T-helper 9 cell (primary cell): ENCODE data around the gene CEP170B.
"Not testable (repeated sequence)": the region's sequence is repeated elsewhere in the genome, so short reads cannot be mapped to it uniquely, and the experiment has no call there.

Experiments
- DNase-seq: peaks from one replicate; pipeline ENCODE4 v3.0.0-alpha.2; 2020
- total RNA-seq, 2 donors: gene quantifications; one replicate each; lab custom pipeline; 2026; lab: John Stamatoyannopoulos, UW

The CEP170B gene
- 14.7 to 28.6 reads per million in 2 donors for total RNA-seq

DNA sequence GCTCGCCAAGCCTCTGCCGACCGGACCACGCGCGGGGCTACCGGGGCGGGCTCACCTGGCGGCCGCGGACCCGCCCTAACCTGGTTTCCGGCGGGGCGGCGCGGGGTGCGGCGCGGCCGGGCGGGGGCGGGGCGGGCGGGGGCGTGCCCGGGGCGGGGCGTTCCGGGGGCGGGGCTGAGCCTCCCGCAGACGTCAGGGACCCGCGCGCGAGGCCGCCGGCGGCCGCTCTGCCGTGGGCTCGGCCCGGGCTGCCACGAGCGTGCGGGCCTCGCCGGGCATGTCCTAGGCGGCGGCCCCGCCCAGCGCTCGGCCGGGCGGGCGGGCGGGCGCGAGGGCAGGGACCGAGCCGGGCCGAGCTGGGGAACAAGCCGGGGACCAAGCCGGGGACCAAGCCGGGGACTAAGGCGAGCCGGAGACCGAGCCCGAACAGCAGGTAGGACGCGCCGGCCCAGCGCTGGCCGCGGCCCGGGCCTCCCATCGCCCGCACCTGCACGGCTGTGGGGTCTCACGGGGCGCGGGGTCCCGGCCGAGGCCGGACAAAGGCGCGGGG is at the start of gene CEP170B:
TSS of gene CEP170B (plus strand) at position 188 of the 550 bp plus-strand sequence. CDS start 3,183 bp downstream, outside the sequence.
- peak; percentile 47 for DNase-seq

DNA sequence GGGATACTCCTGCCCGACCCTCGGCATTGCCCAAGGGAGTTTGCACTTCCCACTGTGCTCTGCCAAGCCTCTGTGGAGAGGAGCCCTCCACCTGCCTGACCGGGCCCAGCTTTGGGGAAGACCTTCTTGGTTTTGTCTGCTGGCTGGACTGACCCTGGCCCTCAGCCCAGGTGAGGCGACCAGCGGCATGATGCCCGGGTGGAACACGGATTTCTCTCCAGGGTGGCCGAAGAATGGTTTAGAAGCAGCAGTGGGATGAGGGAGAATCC is 48.5 kb upstream of the CEP170B start:
- DNase-seq: no peak

DNA sequence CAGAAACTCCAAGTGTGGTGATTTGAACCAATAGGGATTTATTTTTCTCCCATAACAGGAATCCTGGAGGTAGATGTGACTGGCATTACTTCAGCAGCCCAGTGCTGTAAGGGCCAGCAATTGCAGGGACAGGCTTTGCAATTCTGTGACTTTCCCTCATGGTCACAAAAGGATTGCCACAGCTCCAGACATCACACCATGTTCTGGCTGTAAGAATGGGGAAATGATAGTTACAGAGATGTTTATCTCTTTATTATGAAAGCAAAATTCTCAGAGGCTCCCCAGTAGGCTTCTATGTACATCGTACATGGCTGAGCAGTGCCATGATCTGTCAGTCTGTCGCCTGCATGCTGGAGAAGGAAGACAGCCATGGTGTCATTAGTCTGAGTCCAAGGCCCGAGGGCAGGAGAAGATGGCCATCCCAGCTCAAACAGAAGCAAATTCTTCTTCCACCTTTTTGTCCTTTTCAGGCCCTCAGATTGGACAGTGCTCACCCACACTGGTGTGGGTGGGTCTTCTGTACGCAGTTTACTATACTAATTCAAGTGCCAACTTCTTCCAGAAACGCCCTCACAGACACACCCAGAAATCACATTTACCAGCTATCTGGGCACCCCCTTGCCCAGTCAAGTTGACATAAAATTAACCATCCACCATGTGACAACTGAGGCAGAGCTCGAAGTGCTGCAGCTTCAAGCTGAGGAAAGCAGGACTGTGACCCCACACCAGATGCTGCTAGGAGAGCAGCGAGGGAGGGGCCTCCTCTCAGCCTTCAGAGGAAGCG is 46.9 kb upstream of the CEP170B start:
- DNase-seq: no peak

DNA sequence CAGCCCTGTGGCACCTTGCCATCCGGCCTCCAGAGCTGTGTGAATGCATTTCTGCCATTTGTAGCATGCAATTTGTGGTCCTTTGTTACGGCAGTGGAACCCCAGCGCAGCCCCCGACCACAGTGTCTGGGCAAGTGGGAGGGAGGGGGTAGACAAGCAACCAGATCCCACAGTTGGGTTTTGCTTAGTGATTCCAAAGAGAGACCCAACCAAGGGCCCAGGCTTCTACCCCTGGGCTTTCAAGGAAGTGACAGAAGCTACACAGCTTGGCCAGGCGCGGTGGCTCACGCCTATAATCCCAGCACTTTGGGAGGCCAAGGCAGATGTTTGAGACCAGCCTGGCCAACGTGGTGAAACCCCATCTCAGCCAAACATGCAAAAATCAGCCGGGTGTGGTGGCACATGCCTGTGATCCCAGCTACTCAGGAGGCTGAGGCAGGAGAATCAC is 46.3 kb upstream of the CEP170B start:
- DNase-seq: no peak

DNA sequence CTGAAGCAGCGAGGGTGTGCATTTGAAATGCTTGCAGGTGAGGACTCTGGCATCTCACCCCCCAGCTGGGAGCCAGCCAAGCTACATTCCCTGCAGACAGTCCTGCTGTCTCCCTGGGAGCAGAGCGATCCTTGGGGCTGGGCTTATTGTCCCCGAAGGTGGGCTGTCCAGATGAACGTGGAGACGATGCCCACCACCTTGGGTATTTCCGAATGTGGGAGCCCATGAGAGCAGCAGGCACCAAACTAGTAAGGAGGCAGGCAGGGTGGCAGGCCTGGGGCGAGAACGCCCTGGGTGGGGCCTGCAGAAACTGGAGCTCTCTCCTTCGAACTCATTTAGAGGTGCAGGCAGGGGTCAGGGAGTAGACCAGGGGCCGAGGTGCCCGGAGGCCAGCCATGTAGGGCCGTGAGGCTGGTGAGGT is 45.7 kb upstream of the CEP170B start:
- no peak for DNase-seq

DNA sequence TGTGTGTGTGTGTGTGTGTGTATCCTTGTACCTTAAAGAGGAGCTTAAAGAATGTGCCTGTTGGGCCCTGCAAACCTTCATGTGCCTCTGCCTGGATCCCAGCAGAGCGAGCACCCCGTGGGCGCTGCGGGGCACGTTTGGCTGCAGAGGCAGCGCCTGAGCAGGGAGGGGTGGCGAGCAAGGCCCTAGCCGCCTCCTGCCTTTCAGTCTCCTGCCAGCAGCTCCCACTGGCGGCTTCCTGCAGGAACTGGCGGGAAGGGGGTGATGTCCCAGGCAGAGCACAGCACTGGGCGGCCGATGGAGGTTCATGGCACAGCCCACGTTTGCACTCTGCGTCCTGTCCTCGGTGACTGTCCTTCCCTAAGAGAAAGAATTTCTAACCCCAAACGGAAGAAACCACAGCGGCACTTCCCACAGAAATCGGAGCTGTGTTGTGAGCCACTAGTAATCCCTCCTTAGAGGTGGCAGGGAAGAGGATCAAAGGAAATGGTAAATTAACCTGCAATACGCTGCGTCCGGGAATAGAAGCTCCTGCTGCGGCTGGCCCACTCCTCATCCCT is 44.3 kb upstream of the CEP170B start:
- no peak for DNase-seq

DNA sequence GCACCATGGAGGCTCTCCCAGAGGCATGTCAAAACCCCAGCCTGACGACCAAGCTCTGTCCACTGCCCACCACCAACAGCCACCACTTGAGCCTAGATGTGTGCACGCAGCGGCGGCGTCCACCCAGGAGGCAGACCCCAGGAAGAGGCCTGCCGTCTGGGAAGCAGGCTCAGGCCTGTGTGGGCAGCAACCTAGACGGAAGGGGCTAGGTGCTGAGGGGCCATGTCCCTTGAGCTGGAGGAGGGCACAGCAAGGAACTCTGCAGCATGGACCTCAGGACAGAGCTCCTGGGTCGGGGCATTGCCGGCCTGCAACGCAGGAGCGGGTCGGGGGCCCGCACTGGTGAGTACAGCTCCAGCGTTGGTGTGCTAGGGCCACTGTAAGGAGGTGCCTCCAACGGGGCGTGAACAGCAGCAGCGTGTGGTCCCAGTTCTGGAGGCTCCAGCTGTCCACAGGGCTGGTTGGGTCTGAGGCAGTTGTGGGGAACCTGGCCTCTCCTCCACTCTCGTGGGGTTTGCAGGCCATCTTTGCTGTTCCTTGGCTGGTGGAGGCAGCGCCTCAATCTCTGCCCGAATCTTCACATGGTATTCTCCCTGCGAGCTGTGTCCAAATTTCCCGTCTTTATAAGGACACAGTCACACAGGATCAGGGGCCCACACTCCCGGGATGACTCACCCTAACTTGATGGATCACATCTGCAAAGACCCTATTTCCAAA is 43.7 kb upstream of the CEP170B start:
- no peak for DNase-seq

DNA sequence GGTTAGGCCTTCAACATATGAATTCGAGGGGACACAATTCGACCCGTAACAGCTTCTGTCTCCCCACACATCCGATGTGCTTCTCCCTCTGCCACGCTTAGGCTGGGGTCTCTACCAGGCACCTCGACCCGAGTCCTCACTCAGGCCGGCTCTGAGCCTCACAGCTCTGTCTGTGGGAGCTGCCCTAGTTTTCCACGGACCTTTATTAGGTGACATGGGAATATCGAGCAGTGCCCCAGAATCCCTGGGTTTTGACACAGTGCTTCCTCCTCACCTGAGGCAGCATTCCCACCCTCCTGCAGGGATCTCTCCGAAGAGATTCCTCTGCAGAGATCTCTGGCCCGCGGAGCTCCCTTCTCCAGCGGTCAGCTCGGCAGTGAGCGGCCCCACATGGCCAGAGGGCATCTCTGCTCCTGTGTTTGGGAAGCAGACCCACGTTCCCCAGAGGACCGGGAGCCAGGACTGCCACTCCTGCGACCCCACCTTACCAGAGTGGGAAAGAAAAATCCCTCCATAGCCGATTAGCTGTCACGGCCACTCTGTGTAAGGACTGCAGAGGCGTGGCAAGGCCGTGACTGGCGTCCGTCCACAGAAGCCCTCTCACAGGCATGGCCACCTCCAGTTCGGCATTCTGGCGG is 43.0 kb upstream of the CEP170B start:
- DNase-seq: no peak

DNA sequence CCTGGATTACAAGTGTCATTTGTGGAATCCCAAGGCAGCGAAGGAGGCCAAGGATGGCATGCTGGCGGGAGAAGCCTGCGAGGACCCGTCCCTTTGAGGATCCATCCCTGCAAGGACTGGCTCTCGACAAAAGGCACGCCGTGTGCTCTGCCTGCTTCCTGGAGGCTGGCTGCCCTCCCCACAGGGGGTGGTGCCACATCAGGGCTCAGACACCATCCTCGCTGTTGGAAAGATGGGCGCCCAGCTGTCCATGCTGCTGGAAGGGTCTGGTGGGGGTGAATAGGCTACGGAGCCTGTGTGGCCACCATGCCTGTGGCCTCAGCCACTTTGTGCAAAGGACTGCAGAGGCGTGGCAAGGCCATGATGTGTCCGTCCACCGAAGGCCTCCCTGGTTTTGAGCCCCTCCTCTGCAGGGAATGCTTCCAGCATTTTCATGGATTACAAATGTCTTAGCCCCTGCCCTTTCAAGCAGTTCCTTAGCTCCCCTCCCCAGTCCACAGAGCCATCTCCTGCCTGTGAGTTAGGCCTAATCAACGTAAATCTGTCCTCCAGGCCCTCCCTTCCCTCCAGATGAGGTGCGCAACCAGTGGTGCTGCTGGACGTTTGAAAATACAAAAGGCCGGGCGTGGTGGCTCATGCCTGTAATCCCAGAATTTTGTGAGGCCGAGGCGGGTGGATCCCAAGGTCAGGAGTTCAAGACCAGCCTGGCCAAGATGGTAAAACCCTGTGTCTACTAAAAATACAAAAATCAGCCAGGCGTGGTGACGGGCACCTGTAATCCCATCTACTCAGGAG is 42.0 kb upstream of the CEP170B start:
- no peak for DNase-seq

DNA sequence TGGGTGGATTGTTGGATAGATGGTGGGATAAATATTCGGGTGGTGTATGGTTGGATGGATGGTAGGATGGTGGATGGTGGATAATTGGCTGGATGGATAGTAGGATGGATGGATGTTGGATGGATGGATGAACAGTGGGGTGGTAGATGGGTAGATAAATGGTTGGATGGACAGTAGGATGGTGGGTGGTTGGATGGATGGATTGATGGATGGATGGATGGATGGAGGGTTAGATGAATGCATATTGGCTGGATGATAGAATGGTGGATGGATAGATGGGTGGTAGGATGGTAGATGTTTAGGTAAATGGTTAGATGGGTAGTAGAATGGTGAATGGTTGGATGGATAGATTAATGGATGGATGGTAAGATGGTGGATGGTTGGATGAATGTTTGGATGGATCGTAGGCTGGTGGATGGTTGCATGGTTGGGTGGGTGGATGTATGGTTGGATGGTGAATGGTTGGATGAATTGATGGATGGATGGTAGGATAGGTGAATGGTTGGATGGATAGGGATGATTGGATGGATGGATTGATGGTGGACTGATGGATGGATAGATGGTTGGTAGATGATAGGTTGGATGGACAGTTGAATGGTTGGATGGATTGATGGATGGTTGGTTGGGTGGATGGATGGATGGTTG is 40.6 kb upstream of the CEP170B start:
- no peak for DNase-seq

DNA sequence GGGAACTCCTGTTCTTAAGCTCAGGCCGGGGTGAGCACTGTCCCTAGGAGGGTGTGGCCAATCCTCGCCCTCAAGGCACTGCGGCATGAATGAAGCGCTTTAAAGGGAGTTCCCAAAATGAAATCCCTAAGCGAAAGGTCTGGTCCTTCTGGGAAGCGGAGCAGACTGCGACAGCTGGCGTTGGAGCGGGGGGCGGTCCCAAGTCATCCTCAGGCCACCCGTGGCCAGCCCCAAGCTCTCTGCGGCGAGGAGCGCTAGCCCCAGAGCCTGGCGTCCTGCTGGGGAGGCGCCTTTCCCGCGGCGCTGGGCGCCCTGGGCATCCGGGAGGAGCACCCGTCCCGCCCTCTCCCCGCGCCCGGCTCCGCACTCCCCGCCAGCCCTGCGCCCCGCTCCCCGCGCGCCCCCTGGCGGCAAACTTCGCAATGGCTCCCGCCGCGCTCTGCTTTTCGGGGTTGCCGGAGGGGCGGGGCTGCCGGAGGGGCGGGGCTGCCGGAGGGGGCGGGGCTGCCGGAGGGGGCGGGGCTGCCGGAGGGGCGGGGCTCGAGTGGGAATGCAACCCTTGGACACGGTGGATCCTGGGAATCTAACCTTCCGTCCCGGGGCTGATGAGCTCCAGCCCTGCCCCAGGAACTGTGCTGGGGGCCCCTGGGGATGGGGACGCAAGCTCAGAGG is 38.7 kb upstream of the CEP170B start:
- DNase-seq: peak; percentile 99

DNA sequence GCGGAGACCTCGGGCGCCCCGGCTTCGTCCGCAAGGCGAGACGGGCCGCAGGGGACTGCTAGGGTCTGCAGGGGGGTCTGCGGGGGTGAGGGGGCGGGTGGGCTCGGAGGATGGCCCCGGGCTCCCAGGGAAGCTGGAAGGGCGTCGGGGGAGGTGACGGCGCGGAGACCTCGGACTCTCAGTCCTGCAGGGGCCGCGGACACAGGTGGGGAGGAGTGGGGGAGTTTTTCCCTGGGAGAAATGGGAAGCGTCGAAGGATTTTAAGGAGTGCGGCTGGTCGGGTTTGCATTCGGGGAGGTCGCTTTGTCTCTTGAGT is 38.2 kb upstream of the CEP170B start:
- no peak for DNase-seq

DNA sequence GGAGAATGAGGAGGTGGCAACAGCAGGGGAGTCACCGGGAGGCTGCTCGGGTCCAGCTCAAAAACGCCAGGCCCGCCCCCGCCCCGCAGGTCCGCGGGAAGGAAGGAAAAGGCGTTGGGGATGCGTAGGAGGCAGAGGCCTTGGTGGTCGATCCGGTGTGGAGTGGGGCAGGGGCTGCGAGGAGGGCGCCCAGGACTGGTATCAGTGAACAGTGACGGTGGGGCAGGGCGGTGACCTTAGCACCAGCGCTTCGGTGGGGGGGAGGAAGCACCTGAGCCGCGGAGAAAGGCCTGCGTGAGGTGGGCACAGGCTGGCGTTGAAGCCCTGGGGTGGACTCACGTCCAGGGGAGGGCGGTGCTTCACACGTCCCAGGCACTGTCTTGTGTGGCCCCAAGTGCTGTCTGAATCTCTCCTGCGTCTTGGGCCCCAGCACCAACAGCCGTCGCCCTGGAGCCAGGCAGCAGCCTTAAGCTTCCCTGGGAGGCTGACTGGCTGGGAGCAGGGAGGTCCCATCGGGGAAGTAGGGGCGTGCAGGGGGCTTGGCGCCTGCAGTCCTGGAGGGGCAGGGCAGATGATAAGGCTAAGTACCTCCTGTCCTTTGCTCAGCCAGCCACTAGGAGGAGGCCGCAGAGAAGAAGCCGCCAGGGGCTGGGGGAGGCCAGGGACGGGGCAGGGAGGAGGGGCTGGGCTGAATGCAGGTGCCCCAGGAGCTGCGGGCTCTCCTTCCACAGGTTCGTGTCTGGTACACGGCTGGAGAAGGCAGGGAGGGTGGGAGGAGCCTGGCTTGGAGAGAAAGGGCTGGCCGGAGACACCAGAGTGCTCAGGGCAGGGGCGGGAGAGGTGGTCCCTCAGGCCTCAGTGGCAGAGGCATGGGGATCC is 37.7 kb upstream of the CEP170B start:
- peak; percentile 47 for DNase-seq

DNA sequence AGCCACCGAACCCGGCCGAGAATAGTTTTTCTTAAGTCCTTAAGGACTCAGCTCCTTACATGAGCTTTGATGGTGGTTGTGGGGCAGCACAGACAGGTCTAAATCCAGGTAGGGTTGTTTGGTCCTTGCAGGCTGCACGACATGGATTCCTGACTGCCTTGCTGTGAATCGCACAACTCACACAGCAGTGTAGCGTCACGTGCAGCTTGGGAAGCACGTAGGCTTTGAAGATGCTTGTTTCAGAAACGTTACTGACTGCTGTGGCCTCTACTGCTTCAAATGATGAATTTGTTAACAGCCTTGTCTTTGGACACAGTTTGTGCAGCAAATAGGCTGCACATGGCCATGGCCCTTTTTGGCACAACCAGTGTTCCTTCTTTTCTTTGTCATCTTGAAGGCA is 34.3 kb upstream of the CEP170B start:
- no peak for DNase-seq

DNA sequence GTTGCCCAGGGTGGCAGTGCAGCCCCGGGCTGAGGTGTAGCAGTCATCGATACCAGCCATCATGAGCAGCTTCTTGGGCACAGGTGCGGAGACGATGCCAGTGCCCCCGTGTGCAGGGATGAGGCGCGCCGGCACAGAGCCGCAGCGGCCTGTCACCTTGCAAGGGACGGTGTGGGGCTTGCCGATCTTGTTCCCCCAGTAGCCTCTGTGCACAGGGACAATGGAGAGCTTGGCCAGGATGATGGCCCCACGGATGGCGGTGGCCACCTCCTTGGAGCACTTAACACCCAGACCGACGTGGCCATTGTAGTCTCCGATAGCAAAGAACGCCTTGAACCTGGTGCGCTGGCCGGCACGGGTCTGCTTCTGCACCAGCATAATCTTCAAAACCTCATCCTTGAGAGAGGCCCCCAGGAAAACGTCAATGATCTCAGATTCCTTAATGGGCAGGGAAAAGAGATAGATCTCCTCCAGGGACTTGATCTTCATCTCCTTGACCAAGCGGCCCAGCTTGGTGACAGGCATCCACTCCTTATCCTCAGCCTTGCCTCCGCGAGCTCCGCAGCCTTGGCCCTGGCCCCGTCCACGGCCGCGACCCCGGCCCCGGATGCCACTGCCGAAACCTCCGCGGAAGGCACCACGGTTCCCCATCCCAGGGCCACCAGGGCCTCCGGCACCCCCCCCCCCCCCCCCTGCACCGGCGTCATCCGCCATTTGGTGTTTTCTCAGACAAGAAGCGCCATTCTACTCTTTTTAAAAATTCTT is 28.7 kb upstream of the CEP170B start:
- not testable (repeated sequence) for DNase-seq

DNA sequence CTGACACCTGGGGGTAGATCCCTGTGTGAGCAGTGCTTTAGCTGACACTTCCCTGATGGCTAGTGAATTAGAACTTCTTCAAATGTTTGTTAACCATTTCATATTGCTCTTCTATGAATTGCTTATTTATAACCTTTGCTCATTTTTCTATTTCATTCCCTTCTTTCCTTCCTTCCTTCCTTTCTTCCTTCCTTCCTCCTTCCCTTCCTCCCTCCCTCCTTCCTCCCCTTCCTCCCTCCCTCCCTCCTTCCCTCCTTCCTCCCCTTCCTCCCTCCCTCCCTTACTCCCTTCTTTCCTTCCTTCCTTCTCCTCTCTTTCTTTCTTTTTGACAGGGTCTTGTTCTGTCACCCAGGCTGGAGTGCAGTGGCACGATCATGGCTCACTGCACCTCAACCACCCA is 23.3 kb upstream of the CEP170B start:
- DNase-seq: no peak

DNA sequence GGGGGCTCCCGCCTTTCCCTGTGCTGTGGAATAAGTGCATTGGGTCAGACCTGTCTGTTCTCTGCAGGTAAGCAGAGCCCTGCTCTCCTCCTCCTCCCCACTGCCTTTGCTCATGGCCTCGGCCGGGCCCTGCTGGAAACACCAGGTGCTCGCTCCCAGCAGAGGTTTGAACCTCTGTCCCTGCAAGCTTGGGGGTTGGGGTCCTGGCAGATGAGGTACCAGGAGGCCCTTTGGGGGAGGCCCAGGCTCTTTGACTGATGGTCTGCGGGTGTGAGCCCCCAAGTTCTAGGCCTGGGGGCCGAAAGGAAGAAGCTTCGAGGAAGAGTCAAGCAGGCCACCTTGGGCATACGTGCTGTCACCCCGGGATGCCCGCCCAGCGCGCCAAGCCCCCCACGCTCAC is 22.1 kb upstream of the CEP170B start:
- no peak for DNase-seq

DNA sequence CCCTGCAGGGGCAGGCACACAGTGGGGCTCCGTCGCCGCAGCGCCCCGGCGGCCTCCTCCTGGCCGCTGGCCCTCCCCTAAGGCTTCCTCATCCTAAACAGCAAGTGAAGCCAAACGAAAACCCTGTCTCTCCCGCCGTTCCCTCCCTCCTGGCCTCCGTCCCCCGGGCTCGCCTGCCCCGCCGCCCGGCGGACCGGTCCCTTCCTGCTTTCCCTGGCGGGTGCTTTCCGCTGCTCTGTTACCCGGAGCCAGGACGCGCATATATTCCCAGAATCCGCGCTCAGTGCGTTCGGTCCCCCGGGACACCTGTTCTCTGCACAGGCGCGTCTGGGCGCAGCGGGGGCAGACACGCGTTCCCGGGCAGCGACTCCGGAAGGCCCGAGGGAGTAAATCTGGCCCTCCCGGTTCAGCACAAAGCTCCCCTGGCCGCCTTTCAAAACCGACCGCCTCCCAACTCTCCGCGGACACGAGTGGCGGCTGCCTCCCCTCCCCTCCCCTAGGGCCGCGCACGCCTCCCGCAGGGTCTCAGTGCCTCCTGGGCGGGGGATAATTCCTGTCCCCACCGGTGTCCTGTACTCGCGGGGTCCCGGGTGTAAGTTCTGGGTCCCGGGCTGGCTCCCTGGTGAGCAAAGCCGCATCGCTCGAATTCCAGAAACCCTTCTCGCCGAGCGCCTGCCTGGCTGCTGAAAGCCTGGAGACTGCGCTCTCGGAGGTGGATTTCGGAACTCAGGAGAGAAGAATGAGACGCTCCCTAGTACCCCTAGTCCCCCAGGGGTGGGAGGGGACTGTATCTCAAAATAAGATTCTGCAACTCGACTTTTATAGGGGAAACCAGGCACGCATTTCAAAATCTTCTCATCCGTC is 21.4 kb upstream of the CEP170B start:
- no peak for DNase-seq
